ENCODE results near the gene SEPTIN14. TPM values are rescaled to one million over a fixed set of nuclear protein-coding genes. Genes with fewer than 3 reads are reported as not detected.
"Not testable (repeated sequence)": the region's sequence is repeated elsewhere in the genome, so short reads cannot be mapped to it uniquely, and the experiment has no call there.

Gene SEPTIN14
- total RNA-seq, 2 experiments from 2014 or later = not detected

DNA sequence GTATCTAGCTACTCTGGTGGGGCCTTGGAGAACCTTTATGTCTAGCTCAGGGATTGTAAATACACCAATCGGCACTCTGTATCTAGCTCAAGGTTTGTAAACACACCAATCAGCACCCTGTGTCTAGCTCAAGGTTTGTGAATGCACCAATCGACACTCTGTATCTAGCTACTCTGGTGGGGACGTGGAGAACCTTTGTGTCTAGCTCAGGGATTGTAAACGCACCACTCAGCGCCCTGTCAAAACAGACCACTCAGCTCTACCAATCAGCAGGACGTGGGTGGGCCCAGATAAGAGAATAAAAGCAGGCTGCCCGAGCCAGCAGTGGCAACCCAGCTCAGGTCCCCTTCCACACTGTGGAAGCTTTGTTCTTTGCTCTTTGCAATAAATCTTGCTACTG, 6.4 kb upstream of the SEPTIN14 start:
- POLR2A ChIA-PET; intact Hi-C loops (cut with micrococcal nuclease); DNase-seq; H3K4me1 Mint-ChIP-seq (ENCODE audit: low read depth); H3K27ac Mint-ChIP-seq; H3K27me3 Mint-ChIP-seq; H3K36me3 Mint-ChIP-seq; H3K9me3 Mint-ChIP-seq; CTCF ChIA-PET; H3K4me3 Mint-ChIP-seq: not testable (repeated sequence)

DNA sequence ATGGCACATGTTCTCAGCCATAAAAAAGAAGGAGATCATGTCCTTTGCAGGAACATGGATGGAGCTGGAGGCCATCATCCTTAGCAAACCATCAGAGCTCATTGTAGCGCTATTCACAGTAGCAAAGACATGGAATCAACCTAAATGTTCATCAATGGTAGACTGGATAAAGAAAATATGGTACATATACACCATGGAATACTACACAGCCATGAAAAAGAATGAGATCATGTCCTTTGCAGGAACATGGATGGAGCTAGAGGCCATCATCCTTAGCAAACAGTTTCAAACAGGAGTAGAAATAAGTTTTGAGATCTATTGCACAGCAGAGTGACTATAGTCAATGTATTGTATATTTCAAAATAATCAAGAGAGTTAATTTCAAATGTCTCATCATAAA, 17.4 kb downstream of the SEPTIN14 start:
- POLR2A ChIA-PET; H3K4me1 Mint-ChIP-seq (ENCODE audit: low read depth); H3K9me3 Mint-ChIP-seq; H3K27me3 Mint-ChIP-seq; intact Hi-C loops (cut with micrococcal nuclease); DNase-seq; H3K4me3 Mint-ChIP-seq; H3K27ac Mint-ChIP-seq; H3K36me3 Mint-ChIP-seq; CTCF ChIA-PET: not testable (repeated sequence)

DNA sequence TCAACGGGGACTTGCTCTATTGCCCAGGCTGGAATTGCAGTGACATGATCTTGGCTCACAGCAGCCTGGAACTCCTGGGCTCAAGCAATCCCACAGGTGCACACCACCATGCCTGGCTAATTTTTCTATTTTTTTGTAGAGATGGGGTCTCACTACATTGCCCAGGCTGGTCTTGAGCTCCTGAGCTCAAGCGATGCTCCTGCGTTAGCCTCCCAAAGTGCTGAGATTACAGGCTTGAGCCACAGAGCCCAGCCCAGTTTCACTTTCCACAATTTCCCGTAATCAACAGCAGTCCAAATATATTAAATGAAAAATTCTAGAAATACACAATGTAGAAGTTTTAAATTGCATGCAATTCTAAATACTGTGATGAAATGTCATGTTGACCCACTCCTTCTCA, 24.0 kb downstream of the SEPTIN14 start:
- POLR2A ChIA-PET = no interaction called here
- no peak for DNase-seq
- Mint-ChIP-seq H3K4me3 (no peak overlapping the region), H3K27ac (no peak overlapping the region), H3K9me3 (no peaks in the 10 kb centered on the region), H3K27me3 (no peaks in the 10 kb centered on the region), H3K36me3 (no peaks in the 10 kb centered on the region), H3K4me1 (ENCODE audit: low read depth) (no peaks in the 10 kb centered on the region)
- intact Hi-C loops (cut with micrococcal nuclease) = no loop called here
- CTCF ChIA-PET = no interaction called here

DNA sequence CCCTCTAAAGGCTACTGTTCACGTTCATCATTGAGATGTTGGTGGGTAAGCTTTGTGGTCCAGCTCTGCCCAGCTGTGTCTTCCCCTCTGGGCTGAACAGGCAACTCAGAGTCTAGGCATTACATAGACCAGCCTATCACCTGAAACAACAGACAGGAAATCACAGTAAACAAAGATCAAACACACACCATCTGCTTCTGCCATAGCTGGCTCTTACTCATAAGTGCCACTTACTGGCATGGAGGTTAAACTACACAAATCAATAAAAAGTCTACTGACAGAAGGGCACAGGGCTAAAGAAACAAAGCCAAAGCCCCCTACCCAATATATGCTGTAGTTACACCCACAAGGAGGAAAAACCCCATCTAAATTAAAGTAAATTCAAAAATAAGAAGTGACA, 35.0 kb downstream of the SEPTIN14 start:
- no peak for DNase-seq
- Mint-ChIP-seq H3K27ac (no peak overlapping the region), H3K4me3 (no peak overlapping the region), H3K9me3 (peaks cover 28% of the 10 kb centered on the region), H3K27me3 (no peaks in the 10 kb centered on the region), H3K36me3 (peaks cover 1% of the 10 kb centered on the region), H3K4me1 (ENCODE audit: low read depth) (no peaks in the 10 kb centered on the region)
- intact Hi-C loops (cut with micrococcal nuclease) = no loop called here
- CTCF ChIA-PET = interaction anchor here (0.7 kb wide), 1 partner anchor 16 kb away, joined by 3 read pairs; no protein-coding TSS in a partner anchor
- POLR2A ChIA-PET = no interaction called here

DNA sequence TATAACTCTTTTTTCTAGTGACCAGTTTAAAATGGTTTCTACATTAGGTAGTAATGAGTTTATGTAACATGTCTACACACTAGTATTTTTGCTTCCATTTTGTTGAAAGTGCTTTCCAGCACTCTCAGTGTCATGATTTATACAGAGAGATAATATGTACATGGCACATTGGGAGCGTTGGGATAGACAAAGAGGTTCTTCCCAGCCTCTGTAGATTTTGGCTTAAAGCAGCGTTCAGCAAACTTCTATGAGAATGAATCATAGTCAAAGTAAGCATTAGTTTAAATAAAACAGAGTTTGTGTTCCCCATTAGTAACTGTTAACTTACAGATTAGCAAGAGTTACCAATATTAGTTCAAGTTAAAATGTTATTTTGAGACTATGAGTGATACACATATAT, 43.9 kb downstream of the SEPTIN14 start:
- DNase-seq = no peak
- ChIA-PET CTCF (no interaction called here), POLR2A (no interaction called here)
- Mint-ChIP-seq H3K27ac (no peak overlapping the region), H3K27me3 (peaks cover 2% of the 10 kb centered on the region), H3K4me3 (no peak overlapping the region), H3K4me1 (ENCODE audit: low read depth) (no peaks in the 10 kb centered on the region), H3K36me3 (no peaks in the 10 kb centered on the region), H3K9me3 (peaks cover 9% of the 10 kb centered on the region)
- intact Hi-C loops (cut with micrococcal nuclease) = no loop called here

DNA sequence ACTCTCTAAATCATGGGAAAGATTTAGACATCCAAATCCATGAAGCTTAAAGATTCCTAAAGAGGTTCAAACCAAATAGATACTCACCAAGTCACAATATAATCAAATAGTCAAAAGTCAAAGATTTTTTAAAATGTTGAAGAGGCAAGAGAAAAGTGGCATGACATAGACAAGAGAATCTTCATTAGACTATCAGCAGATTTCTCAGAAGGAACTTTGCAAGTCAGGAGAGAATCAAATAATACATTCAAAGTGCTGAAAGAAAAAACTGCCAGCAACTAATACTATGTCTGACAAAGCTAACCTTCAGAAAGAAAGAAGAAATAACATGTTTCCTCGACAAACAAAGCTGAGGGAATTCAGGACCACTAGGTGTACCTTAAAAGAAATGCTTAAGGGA, 65.3 kb downstream of the SEPTIN14 start:
- H3K4me3 Mint-ChIP-seq; intact Hi-C loops (cut with micrococcal nuclease); H3K27me3 Mint-ChIP-seq; CTCF ChIA-PET; H3K36me3 Mint-ChIP-seq; DNase-seq; H3K4me1 Mint-ChIP-seq (ENCODE audit: low read depth); POLR2A ChIA-PET; H3K27ac Mint-ChIP-seq: not testable (repeated sequence)
- peaks cover 14% of the 10 kb centered on the region for H3K9me3 Mint-ChIP-seq

- ChIA-PET CTCF (no interaction called here), POLR2A (no interaction called here)
- H3K4me1 Mint-ChIP-seq (ENCODE audit: low read depth) = no peaks in the 10 kb centered on the region
- H3K36me3 Mint-ChIP-seq = peaks cover 7% of the 10 kb centered on the region
- intact Hi-C loops (cut with micrococcal nuclease) = no loop called here
- no peaks in the 10 kb centered on the region for H3K27me3 Mint-ChIP-seq
- DNase-seq = no peak
- no peak overlapping the region for H3K4me3 Mint-ChIP-seq
- no peak overlapping the region for H3K27ac Mint-ChIP-seq
- peaks cover 14% of the 10 kb centered on the region for H3K9me3 Mint-ChIP-seq
Measured at GRCh38 chr7:55794527-55794926, 68.0 kb downstream of the SEPTIN14 start.

GRCh38 chr7:55792048-55792447, 70.5 kb downstream of the SEPTIN14 start:
- ChIA-PET POLR2A (no interaction called here), CTCF (no interaction called here)
- Mint-ChIP-seq H3K4me1 (ENCODE audit: low read depth) (no peaks in the 10 kb centered on the region), H3K27me3 (no peaks in the 10 kb centered on the region), H3K9me3 (peaks cover 8% of the 10 kb centered on the region), H3K4me3 (no peak overlapping the region), H3K27ac (no peak overlapping the region), H3K36me3 (peaks cover 4% of the 10 kb centered on the region)
- DNase-seq = no peak
- intact Hi-C loops (cut with micrococcal nuclease) = no loop called here

GRCh38 chr7:55787796-55788195, 74.8 kb downstream of the SEPTIN14 start:
- intact Hi-C loops (cut with micrococcal nuclease) = no loop called here
- H3K4me1 Mint-ChIP-seq (ENCODE audit: low read depth) = no peaks in the 10 kb centered on the region
- H3K27ac Mint-ChIP-seq = no peak overlapping the region
- CTCF ChIA-PET = no interaction called here
- no peaks in the 10 kb centered on the region for H3K27me3 Mint-ChIP-seq
- no peak overlapping the region for H3K4me3 Mint-ChIP-seq
- no peaks in the 10 kb centered on the region for H3K36me3 Mint-ChIP-seq
- no peak for DNase-seq
- POLR2A ChIA-PET = no interaction called here
- H3K9me3 Mint-ChIP-seq = no peaks in the 10 kb centered on the region

DNA sequence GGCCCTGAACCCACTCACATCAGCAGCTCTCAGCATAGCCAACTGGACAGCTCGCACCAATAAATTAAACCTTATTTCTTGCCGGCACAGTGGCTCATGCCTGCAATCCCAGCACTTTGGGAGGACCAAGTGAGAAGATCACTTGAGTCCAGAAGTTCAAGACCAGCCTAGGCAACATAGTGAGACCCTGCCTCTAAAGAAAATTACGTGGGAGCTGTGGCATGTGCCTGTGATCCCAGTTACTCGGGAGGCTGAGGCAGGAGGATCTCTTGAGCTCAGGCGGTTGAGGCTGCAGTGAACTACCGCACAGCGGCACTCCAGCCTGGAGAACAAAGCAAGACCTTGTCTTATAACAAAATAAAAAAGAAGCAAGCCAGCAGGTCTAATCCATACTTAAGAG, 75.7 kb downstream of the SEPTIN14 start:
- H3K36me3 Mint-ChIP-seq = no peaks in the 10 kb centered on the region
- ChIA-PET POLR2A (no interaction called here), CTCF (no interaction called here)
- H3K4me3 Mint-ChIP-seq = no peak overlapping the region
- H3K27ac Mint-ChIP-seq = no peak overlapping the region
- no peaks in the 10 kb centered on the region for H3K9me3 Mint-ChIP-seq
- no peaks in the 10 kb centered on the region for H3K27me3 Mint-ChIP-seq
- H3K4me1 Mint-ChIP-seq (ENCODE audit: low read depth) = no peaks in the 10 kb centered on the region
- DNase-seq = no peak
- intact Hi-C loops (cut with micrococcal nuclease) = no loop called here

GRCh38 chr7:55785444-55785843, 77.1 kb downstream of the SEPTIN14 start:
- POLR2A ChIA-PET; intact Hi-C loops (cut with micrococcal nuclease); H3K36me3 Mint-ChIP-seq; H3K4me1 Mint-ChIP-seq (ENCODE audit: low read depth); H3K4me3 Mint-ChIP-seq; CTCF ChIA-PET; H3K27me3 Mint-ChIP-seq; H3K27ac Mint-ChIP-seq; DNase-seq; H3K9me3 Mint-ChIP-seq: not testable (repeated sequence)

DNA sequence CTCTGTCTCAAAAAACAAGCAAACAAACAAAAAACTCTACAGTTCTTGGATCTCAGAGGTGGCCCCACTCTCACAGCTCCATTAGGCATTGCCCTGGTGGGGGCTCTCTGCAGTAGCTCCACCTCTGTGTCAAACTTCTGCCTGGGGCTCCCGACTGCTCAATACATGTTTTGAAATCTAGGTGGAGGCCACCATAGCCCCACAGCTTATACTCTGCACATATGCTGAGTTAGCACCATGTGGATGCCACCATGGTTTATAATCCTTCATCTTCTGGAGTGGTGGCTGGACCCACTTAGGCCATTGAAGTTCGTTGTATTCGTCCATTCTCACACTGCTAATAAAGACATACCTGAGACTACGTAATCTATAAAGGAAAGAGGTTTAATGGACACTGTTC, 78.4 kb downstream of the SEPTIN14 start:
- no peaks in the 10 kb centered on the region for H3K4me1 Mint-ChIP-seq (ENCODE audit: low read depth)
- H3K27ac Mint-ChIP-seq = no peak overlapping the region
- H3K36me3 Mint-ChIP-seq = no peaks in the 10 kb centered on the region
- no peaks in the 10 kb centered on the region for H3K27me3 Mint-ChIP-seq
- POLR2A ChIA-PET = no interaction called here
- no peak for DNase-seq
- intact Hi-C loops (cut with micrococcal nuclease) = no loop called here
- no peak overlapping the region for H3K4me3 Mint-ChIP-seq
- H3K9me3 Mint-ChIP-seq = no peaks in the 10 kb centered on the region
- CTCF ChIA-PET = no interaction called here

DNA sequence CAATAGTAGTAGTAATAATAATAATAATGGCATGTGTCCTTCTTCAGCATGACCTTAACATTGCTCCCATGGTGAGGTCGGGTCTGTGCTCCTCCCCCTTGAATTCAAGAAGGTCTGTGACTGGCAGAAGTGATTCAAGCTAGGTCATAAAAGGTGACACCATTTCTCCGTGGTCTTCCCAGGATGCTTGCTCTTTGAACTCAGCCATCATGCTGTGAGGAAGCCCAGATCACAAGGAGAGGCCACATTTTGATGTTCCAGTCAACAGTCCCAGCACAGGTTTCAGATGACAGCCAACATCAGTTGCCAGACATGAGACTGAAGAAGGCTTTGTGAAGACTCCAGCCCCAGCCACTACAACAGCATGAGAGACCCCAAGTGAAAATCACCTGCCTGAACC, 83.9 kb downstream of the SEPTIN14 start:
- Mint-ChIP-seq H3K9me3 (no peaks in the 10 kb centered on the region), H3K27me3 (peaks cover 2% of the 10 kb centered on the region), H3K36me3 (no peaks in the 10 kb centered on the region), H3K27ac (no peak overlapping the region), H3K4me1 (ENCODE audit: low read depth) (no peaks in the 10 kb centered on the region), H3K4me3 (no peak overlapping the region)
- ChIA-PET CTCF (no interaction called here), POLR2A (no interaction called here)
- no peak for DNase-seq
- intact Hi-C loops (cut with micrococcal nuclease) = no loop called here

DNA sequence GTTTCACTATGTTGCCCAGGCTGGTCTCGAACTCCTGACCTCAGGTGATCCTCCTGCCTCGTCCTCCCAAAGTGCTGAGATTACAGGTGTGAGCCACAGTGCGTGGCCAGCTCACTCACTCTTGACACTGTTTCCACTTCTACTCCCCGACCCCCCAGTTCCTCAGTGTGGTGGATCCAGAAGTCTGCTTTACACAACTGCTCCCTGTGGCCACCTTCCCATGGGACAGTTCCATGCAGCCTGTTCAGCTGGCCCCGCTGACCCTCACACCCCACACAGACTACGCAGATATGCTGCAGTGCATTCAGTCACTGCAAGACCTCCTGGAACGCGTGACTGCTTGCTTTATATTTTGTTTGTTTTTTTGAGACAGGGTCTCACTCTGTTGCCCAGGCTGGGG, 86.4 kb downstream of the SEPTIN14 start:
- Mint-ChIP-seq H3K36me3 (no peaks in the 10 kb centered on the region), H3K4me1 (ENCODE audit: low read depth) (no peaks in the 10 kb centered on the region), H3K27ac (no peak overlapping the region), H3K4me3 (no peak overlapping the region), H3K9me3 (no peaks in the 10 kb centered on the region), H3K27me3 (peaks cover 2% of the 10 kb centered on the region)
- DNase-seq = no peak
- POLR2A ChIA-PET = no interaction called here
- intact Hi-C loops (cut with micrococcal nuclease) = no loop called here
- CTCF ChIA-PET = no interaction called here
